MM.1S (cell line): ENCODE measurements around the gene STX16.

ENCODE experiments used
- EZH2 ChIP-seq: fragments of 300-600 bp; sonication (generic); optimal IDR thresholded peaks from 2 replicates; pipeline ENCODE3; 2017; ENCODE audit warnings: low read depth, mild to moderate bottlenecking, antibody characterized with exemption, low read length, mixed read lengths
- EZH2phosphoT487 ChIP-seq: fragments of 300-600 bp; sonication (generic); IDR thresholded peaks from 2 replicates; pipeline ENCODE4 v1.6.1; 2018; ENCODE audit warnings: antibody characterized with exemption, low read length
- TF ChIP-seq, protein P1 (sequence below): fragments of 300-600 bp; sonication (generic); IDR thresholded peaks from 2 replicates; pipeline ENCODE4 v1.5.1; 2016; ENCODE audit warnings: antibody characterized with exemption, low read length, mixed read lengths

DNA sequence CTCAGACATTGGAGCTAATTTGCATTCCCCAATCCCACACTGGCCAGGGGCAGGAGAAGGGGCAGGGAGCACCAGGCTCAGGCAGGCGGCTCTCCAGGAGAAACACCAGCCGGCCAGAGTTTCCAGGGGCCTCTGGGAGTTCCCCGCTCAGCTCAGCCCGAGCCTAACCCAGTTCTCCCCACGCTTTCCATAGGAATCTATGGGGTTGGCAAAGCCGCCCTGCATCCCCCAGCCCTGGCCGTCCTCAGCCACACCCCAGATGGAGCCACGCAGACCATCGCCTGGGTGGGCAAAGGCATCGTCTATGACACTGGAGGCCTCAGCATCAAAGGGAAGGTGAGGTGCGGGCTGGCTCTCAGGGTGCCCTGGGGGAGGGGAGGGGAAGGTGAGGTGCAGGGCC is 49.7 kb downstream of the STX16 start:
- TF ChIP-seq, protein P1, sequence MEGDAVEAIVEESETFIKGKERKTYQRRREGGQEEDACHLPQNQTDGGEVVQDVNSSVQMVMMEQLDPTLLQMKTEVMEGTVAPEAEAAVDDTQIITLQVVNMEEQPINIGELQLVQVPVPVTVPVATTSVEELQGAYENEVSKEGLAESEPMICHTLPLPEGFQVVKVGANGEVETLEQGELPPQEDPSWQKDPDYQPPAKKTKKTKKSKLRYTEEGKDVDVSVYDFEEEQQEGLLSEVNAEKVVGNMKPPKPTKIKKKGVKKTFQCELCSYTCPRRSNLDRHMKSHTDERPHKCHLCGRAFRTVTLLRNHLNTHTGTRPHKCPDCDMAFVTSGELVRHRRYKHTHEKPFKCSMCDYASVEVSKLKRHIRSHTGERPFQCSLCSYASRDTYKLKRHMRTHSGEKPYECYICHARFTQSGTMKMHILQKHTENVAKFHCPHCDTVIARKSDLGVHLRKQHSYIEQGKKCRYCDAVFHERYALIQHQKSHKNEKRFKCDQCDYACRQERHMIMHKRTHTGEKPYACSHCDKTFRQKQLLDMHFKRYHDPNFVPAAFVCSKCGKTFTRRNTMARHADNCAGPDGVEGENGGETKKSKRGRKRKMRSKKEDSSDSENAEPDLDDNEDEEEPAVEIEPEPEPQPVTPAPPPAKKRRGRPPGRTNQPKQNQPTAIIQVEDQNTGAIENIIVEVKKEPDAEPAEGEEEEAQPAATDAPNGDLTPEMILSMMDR, result no peak
- TF ChIP-seq EZH2phosphoT487, result no peak
- no peak for TF ChIP-seq EZH2
